HepG2 (cell line): ENCODE results near the gene SYCE3. TPM values are rescaled to one million over a fixed set of nuclear protein-coding genes. Genes with fewer than 3 reads are reported as not detected.

Experiments
- ATAC-seq: fragments of 200-7000 bp; cut with Tn5 transposase; 3 replicates; pipeline ENCODE4 v1.9.1; 2020; ENCODE audit warnings: mild to moderate bottlenecking, moderate library complexity
- BruUV-seq: library from RNA; stranded (reverse); fragments of 400-500 nt; replicated peaks from 2 replicates; lab custom pipeline; 2021; lab: Mats Ljungman, UMichigan
- CTCF ChIA-PET: fragments of 300-600 bp; formaldehyde crosslinking; extraction: SDS; loops from one replicate; lab custom pipeline; 2021; ENCODE audit warnings: low total read pairs, inconsistent platforms, low intra/inter-chr PET ratio; lab: Yijun Ruan, JAX
- POLR2A ChIA-PET: fragments of 350-600 bp; sonication (Branson Sonifier 250); formaldehyde crosslinking; loops from one replicate; lab custom pipeline; 2020; ENCODE audit warnings: antibody characterized with exemption, inconsistent platforms; lab: Yijun Ruan, JAX
- DNase-seq: peaks from one replicate; pipeline ENCODE4 v3.0.0-alpha.2; 2015; ENCODE audit warnings: low spot score
- FAIRE-seq: peaks from 3 replicates; lab custom pipeline; 2011; peaks lifted over from hg19 to GRCh38; lab: Jason Lieb, UNC
- H2AFZ ChIP-seq: one replicate; pipeline ENCODE4 v1.6.1; 2011; ENCODE audit warnings: low read length, inconsistent platforms
- H3K27ac ChIP-seq: fragments of 300-600 bp; 3 replicates; pipeline ENCODE4 v1.8.0; 2011; ENCODE audit warnings: mixed run types, mild to moderate bottlenecking, mixed read lengths, low read length, inconsistent platforms; ENCODE audit not compliant: insufficient read depth; ENCODE audit errors: extremely low read length
- H3K27me3 ChIP-seq, 2 experiments: fragments of 200-600 bp in 1 of 2; 2 replicates in 1 of 2; 3 replicates in 1 of 2; pipeline versions ENCODE4 v1.6.0 to v1.8.0; 2011; ENCODE audit warnings: low read length in 2 of 2, mild to moderate bottlenecking in 2 of 2, moderate library complexity in 2 of 2, inconsistent platforms in 1 of 2; ENCODE audit not compliant: insufficient read depth in 2 of 2, control insufficient read depth in 1 of 2
- H3K36me3 ChIP-seq, 2 experiments: fragments of 200-600 bp in 1 of 2; replicated peaks in 1 of 2; 2 replicates in 1 of 2; 3 replicates in 1 of 2; pipeline versions ENCODE4 v1.5.1 to v1.8.0; 2011; ENCODE audit warnings: low read length in 2 of 2, inconsistent platforms in 1 of 2; ENCODE audit not compliant: insufficient read depth in 2 of 2, control insufficient read depth in 1 of 2
- H3K4me1 ChIP-seq: 2 replicates; pipeline ENCODE4 v1.5.1; 2012; ENCODE audit warnings: low read length, inconsistent platforms; ENCODE audit not compliant: insufficient read depth
- H3K4me2 ChIP-seq: 2 replicates; pipeline ENCODE4 v1.6.0; 2011; ENCODE audit warnings: low read depth, low read length, inconsistent platforms
- H3K4me3 ChIP-seq, 3 experiments: fragments of 200-600 bp in 1 of 3; sonication (generic), shearing (Covaris generic) in 1 of 3; replicated peaks in 1 of 3; 2 replicates each; pipeline ENCODE4 v1.5.1; 2011 to 2016; ENCODE audit warnings: low read length in 3 of 3, inconsistent platforms in 2 of 3, low read depth in 2 of 3, mild to moderate bottlenecking in 2 of 3, control low read depth in 1 of 3, mixed read lengths in 1 of 3; ENCODE audit not compliant: insufficient read depth in 1 of 3
- H3K79me2 ChIP-seq: one replicate; pipeline ENCODE4 v1.6.1; 2011; ENCODE audit warnings: low read length, inconsistent platforms; ENCODE audit not compliant: insufficient read depth
- H3K9ac ChIP-seq: 2 replicates; pipeline ENCODE4 v1.6.0; 2011; ENCODE audit warnings: mild to moderate bottlenecking, low read depth, low read length, inconsistent platforms; ENCODE audit not compliant: insufficient read depth
- H3K9me3 ChIP-seq: 2 replicates; pipeline ENCODE4 v1.5.1; 2012; ENCODE audit warnings: mild to moderate bottlenecking, low read length
- H4K20me1 ChIP-seq: 2 replicates; pipeline ENCODE4 v1.6.0; 2011; ENCODE audit warnings: inconsistent platforms, mild to moderate bottlenecking, low read length, moderate library complexity; ENCODE audit not compliant: insufficient read depth
- GABPB1 ChIP-seq: IDR thresholded peaks from 2 replicates; pipeline ENCODE4 v1.6.1; 2016; ENCODE audit warnings: mild to moderate bottlenecking, missing genetic modification reagents, moderate library complexity, missing compliant biosample characterization
- GFI1 ChIP-seq: sonication (generic); formaldehyde crosslinking; IDR thresholded peaks from 2 replicates; pipeline ENCODE4 v1.5.0; 2020; ENCODE audit warnings: missing genetic modification reagents, mild to moderate bottlenecking, borderline replicate concordance
- KAT7 ChIP-seq: IDR thresholded peaks from 2 replicates; pipeline ENCODE4 v1.6.1; 2018; ENCODE audit warnings: borderline replicate concordance, missing compliant biosample characterization
- RARG ChIP-seq: sonication (generic); formaldehyde crosslinking; IDR thresholded peaks from 2 replicates; pipeline ENCODE4 v1.4.0; 2020; ENCODE audit warnings: low read depth, mild to moderate bottlenecking, missing genetic modification reagents
- RCOR2 ChIP-seq: IDR thresholded peaks from 2 replicates; pipeline ENCODE4 v1.6.1; 2016; ENCODE audit warnings: missing biosample characterization, missing genetic modification reagents
- RNF2 ChIP-seq: fragments of 450-650 bp; conservative IDR thresholded peaks from 2 replicates; pipeline ENCODE4 v1.6.1; 2016; ENCODE audit warnings: low read depth
- TFAP4 ChIP-seq: sonication (generic); IDR thresholded peaks from 2 replicates; pipeline ENCODE4 v1.6.1; 2016; ENCODE audit warnings: low read depth, borderline replicate concordance
- ZFP1 ChIP-seq: IDR thresholded peaks from 2 replicates; pipeline ENCODE4 v1.6.1; 2016
- ZFP36L2 ChIP-seq: sonication (generic); formaldehyde crosslinking; IDR thresholded peaks from 2 replicates; pipeline ENCODE4 v1.4.0; 2020; ENCODE audit warnings: missing genetic modification reagents
- ZMAT5 ChIP-seq: sonication (generic); formaldehyde crosslinking; IDR thresholded peaks from 2 replicates; pipeline ENCODE4 v1.5.0; 2020; ENCODE audit warnings: mild to moderate bottlenecking, low read depth, missing genetic modification reagents, borderline replicate concordance
- ZNF180 ChIP-seq: sonication (generic); formaldehyde crosslinking; IDR thresholded peaks from 2 replicates; pipeline ENCODE4 v1.4.0; 2020; ENCODE audit warnings: low read depth, missing genetic modification reagents, borderline replicate concordance
- ZNF276 ChIP-seq: sonication (generic); formaldehyde crosslinking; IDR thresholded peaks from 2 replicates; pipeline ENCODE4 v1.4.0; 2020; ENCODE audit warnings: mild to moderate bottlenecking, low read depth, missing genetic modification reagents
- ZNF572 ChIP-seq: sonication (generic); formaldehyde crosslinking; IDR thresholded peaks from 2 replicates; pipeline ENCODE4 v1.5.1; 2020; ENCODE audit warnings: mild to moderate bottlenecking, missing genetic modification reagents
- ZNF740 ChIP-seq: sonication (generic); formaldehyde crosslinking; IDR thresholded peaks from 2 replicates; pipeline ENCODE4 v1.4.0; 2020; ENCODE audit warnings: missing genetic modification reagents
- ZNF746 ChIP-seq: sonication (generic); formaldehyde crosslinking; IDR thresholded peaks from 2 replicates; pipeline ENCODE4 v1.8.0; 2022; ENCODE audit warnings: mild to moderate bottlenecking, missing genetic modification reagents
- ZNF776 ChIP-seq: sonication (generic); formaldehyde crosslinking; IDR thresholded peaks from 2 replicates; pipeline ENCODE4 v1.4.0; 2020; ENCODE audit warnings: mild to moderate bottlenecking, missing genetic modification reagents
- ZNF788 ChIP-seq: sonication (generic); formaldehyde crosslinking; IDR thresholded peaks from 2 replicates; pipeline ENCODE4 v1.5.0; 2020; ENCODE audit warnings: mild to moderate bottlenecking, missing genetic modification reagents, borderline replicate concordance
- WGBS: methylation state at CpG from one replicate; pipeline ENCODE4 v1.1.6; 2017; ENCODE audit warnings: low lambda C conversion rate; 5-methylcytosine and 5-hydroxymethylcytosine counted together
- in situ Hi-C: cut with HindIII; loops from 2 replicates; pipeline ENCODE4 v1.10.0; 2017; ENCODE audit warnings: low pct_unique_long_range_greater_than_20kb; ENCODE audit not compliant: extremely low pct_ligation_motif_present
- intact Hi-C: fragments of 100-400 bp; cut with micrococcal nuclease; formaldehyde crosslinking; loops from one replicate; pipeline ENCODE4 v1.10.0; 2022; ENCODE audit not compliant: unreplicated experiment
- polyA plus RNA-seq, 8 experiments: library from polyadenylated mRNA; depleted of rRNA in 3 of 8; stranded (reverse) in 7 of 8; unstranded in 1 of 8; fragments of >200 nt; fragmentation: Illumina TruSeq in 4 of 8; extraction: Trizol in 4 of 8; gene quantifications; 2 replicates each; pipeline versions ENCODE4 v1.2.1 to v1.2.3, GENCODE V29; 2011 to 2016; ENCODE audit warnings: low read depth in 4 of 8, missing spikeins in 1 of 8, mixed read lengths in 1 of 8; ENCODE audit not compliant: insufficient read depth in 1 of 8
- total RNA-seq, 5 experiments: library from RNA; depleted of rRNA; stranded (reverse); fragments of >200 nt; fragmentation: Illumina TruSeq; extraction: Trizol; gene quantifications; 2 replicates each; pipeline ENCODE4 v1.2.3, GENCODE V29; 2016; ENCODE audit warnings: low read depth in 1 of 5

The SYCE3 gene
- total and polyA plus RNA-seq, 2 of the 13 experiments (the other 11 are each of a cell fraction or from before 2014, with no cell fraction given), result not detected

GRCh38 chr22:50522208-50522805 is 40.4 kb downstream of the SYCE3 start:
- 97% methylated on average over 13 of the region's 15 CpGs for WGBS
- FAIRE-seq, result no peak
- no peak overlapping the region for H3K4me2 ChIP-seq
- H3K9me3 ChIP-seq, result no peaks in the 10 kb centered on the region
- no TSS peak for BruUV-seq
- peaks cover 19 to 49% of the 10 kb centered on the region in 2 experiments; a peak in 4 of 5 replicates for H3K36me3 ChIP-seq
- in situ Hi-C loops, result no loop called here
- no peak overlapping the region for H3K4me3 ChIP-seq
- POLR2A ChIA-PET, result interaction anchor here (1.0 kb wide), 1 partner anchor 38 kb away, joined by 3 read pairs; no protein-coding TSS in a partner anchor
- no peak overlapping the region for H3K9ac ChIP-seq
- intact Hi-C loops, result no loop called here
- TF ChIP-seq KAT7 (CRISPR knock-in tag) (no peak), RARG (CRISPR knock-in tag) (no peak), ZNF746 (CRISPR knock-in tag) (no peak), ZMAT5 (CRISPR knock-in tag) (no peak), ZFP1 (CRISPR knock-in tag) (no peak), RCOR2 (no peak), ZNF572 (CRISPR knock-in tag) (no peak), ZNF180 (CRISPR knock-in tag) (no peak), ZNF788 (no peak), RNF2 (no peak), ZNF740 (CRISPR knock-in tag) (no peak), TFAP4 (no peak), ZFP36L2 (CRISPR knock-in tag) (no peak), ZNF776 (CRISPR knock-in tag) (no peak), ZNF276 (CRISPR knock-in tag) (no peak), GABPB1 (CRISPR knock-in tag) (no peak), GFI1 (no peak)
- TF ChIP-seq, all 625 proteins: peak for 0
- Histone ChIP-seq H4K20me1 (peaks cover 19% of the 10 kb centered on the region), H3K79me2 (peaks cover 20% of the 10 kb centered on the region), H3K27ac (no peak overlapping the region), H2AFZ (no peak overlapping the region), H3K27me3 (no peaks in the 10 kb centered on the region), H3K4me1 (peaks cover 22% of the 10 kb centered on the region)
- CTCF ChIA-PET, result no interaction called here
- DNase-seq (no peak), ATAC-seq (no peak)
